ENCODE measurements around the gene CARD19.
"Not testable (repeated sequence)": the region's sequence is repeated elsewhere in the genome, so short reads cannot be mapped to it uniquely, and the experiment has no call there.

CARD19 gene

DNA sequence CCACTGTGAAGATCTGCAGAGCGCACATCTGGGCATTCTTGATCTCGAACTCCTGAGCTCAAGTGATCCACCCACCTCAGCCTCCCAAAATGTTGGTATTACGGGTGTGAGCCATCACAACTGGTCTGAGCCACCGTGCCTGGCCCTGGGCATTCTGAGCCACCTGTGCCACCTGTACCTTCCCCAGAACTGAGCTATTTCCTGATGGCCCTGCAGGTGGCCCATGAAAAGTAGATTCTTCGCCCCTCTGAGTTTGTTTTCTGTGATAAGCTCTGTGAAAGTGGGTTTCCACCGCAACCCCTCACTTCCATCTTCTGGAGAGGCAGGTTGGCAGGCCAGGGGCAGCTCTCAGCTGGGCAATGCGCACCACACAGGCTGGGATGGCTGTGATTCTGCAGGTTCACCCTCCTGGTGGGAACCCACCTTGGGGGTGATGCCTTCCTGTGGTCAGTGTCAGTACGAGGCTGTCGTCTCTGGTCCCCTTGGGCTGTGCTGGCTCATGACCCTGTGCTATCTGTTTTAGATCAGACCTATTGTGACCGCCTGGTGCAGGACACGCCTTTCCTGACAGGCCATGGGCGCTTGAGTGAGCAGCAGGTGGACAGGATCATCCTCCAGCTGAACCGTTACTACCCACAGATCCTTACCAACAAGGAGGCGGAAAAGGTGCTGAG, 11.3 kb downstream of the CARD19 start:
- no peak for DNase-seq (ENCODE audit: low read depth)

DNA sequence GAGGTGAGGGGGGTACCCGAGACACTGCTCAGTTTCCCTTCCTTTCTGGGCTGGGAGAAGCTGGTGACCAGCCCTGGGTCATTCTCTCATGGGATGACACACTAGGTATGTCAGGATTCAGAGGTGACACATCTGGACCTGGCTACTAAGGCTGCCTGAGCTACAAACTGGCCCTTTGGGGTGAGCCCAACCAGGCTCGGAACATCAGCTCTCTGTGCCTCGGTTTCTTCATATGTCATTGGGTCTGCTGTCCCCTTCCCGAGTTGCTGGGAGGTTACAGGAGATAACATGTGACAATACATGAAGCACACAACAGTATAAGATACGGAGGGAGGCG, 11.8 kb downstream of the CARD19 start:
- no peak for DNase-seq (ENCODE audit: low read depth)

DNA sequence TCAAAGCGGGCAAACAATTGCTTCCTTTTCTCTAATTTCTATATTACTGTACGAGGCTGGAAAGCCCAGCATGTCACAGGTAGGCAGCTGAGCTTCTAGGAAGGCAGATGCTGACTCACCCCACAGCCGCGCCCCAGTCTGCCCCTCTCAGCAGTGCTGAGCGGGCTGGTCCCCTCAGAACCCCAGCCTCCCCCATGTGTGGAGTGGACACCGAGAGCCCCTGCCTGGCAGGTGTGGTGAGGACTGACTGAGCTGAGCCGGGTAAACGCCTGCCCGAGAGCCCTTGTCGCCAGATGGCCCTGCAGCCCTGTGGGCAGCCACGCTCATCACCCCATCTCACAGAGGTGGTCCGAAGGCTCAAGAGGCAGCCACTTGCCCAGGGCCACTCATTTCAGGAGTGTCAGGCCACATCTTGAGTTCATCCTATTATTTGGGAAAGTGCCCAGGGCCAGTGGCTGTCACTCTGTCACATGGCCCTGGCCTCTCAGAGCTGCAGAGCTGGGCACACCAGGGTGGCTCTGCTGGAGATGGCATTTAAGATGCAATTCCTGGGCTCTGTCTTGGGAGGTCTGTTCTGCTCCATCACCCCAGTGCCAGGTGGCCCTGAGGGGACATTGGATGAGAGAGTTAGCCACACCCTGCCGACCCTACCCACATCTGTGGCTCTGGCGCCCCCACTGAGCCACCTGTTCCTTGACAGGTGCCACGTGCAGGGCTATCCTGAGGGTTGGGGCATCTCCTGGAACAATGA, 12.4 kb downstream of the CARD19 start:
- peak; percentile 32 for DNase-seq (ENCODE audit: low read depth)

DNA sequence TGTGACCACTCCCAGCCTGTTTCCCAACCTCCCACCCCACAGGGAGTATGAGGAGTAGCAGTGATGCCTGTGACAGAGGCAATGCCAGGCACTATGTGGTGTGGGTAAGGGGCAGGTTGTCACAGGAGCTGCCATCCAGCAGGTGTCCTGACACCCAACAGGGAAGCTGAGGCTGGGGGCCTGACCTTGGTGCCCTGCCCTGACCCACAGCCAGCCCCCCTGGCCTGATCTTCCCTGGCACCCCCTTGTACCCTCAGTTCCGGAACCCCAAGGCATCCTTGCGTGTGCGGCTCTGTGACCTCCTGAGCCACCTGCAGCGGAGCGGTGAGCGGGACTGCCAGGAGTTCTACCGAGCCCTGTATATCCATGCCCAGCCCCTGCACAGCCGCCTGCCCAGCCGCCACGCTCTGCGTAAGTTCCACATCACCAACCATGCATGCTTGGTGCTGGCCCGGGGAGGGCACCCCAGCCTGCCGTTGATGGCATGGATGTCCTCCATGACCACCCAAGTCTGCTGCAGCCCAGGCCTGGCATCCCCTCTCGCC, 14.4 kb downstream of the CARD19 start:
- DNase-seq (ENCODE audit: low read depth) = no peak

DNA sequence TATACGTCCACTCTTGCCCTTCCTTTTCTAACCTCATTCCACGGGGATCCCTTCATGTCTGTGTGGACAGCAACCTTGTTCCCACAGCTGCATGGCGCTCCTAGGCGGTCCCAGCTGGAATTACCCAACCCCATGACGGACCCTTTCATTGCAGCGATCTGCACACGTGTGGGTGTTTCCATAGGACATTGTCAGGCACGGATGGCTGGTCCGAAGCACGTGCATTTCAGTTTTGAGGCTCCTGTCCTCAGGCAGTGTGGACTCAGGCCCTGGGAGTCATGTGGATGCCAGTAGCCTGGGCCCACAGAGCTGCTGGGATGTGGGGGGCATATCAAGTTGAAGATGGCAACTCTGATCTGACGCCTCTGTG, 15.0 kb downstream of the CARD19 start:
- DNase-seq (ENCODE audit: low read depth) = no peak

DNA sequence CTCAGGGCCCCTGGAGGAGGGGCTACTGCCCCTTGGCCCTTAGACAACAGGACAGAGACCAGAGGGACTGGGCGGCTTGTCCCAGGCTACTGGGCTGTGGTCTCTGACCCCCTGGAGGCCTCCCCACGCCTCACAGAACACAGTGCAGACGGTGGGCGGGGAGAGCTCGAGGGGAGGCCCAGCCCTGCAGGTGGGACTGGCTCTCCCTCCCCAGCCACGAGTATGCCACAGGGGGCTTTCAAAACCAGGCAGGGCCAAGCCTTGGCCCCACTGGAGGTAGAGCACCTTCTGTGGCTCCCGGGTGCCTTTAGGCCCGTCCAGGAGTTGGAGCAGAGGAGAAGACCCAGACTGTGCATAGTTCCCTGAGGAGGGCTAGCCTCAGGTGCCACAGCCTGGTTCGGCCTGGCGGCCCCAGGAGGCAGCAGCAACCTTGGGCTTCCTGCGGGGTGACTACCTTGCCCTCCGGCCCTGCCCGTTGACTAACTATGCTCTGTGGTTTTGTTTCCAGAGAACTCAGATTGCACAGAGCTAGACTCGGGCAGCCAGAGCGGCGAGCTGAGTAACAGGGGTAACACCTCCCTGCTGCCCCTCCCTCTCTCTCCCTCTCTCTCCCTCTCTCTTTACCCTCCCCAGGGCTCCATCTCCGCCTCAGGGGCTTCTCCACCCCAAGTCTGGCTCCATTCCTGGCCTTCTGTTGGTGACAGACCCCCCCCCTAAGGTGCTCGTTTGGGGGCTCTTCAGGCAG, 15.5 kb downstream of the CARD19 start:
- DNase-seq (ENCODE audit: low read depth) = no peak

DNA sequence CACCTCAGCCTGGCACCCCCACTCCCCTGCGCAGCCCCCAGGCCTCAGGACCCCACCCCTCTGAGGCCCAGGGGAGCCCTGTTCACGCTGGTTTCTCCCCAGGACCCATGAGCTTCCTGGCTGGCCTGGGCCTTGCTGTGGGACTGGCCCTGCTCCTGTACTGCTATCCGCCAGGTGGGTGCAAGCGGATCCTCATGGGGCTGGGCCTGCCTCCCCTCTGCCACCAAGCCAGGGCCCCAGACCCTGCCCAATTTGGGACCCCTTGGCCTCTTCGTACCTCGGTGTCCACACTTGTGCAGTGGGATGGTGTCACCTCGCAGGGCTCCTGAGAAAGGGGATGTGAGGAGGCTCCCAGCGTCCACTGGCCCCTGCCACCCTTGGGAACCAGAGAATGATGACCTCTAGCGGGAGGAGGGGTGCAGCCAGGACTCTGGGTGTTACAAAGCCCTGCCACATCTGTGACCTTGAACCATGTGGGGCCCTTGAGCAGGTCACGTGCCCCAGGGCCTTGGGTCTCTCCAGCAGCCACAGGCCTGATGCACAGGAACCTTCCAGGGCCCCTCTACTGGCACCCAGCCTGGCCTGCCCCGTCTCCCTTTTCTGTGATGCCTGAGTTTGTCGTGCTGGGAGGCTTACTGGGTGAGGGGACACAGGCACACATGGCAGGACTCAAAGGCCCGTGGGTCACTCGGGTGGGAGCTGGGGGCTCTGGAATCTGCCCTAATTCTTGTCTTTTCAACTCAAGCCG, 16.3 kb downstream of the CARD19 start:
- no peak for DNase-seq (ENCODE audit: low read depth)

DNA sequence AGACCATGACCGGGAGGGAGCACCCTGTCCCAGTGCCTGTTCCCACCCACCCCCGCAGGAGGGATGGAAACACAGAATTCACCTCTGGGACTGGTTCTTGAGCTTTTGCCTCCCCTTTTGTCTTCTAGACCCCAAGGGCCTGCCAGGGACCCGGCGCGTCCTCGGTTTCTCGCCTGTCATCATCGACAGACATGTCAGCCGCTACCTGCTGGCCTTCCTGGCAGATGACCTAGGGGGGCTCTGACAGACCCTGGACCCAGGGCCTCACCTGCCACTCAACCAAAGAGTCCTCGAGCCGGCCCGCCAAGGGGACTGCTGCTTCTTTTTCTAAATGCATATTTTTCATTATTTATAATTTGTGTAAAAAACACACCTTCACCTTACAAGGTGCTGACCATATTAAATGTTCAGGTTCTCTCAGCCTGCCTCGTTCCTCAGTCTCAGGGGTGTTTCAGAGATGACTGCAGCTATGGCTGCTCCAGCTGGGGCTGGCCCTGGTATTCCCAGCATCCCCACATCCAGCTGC, 16.9 kb downstream of the CARD19 start:
- no peak for DNase-seq (ENCODE audit: low read depth)

DNA sequence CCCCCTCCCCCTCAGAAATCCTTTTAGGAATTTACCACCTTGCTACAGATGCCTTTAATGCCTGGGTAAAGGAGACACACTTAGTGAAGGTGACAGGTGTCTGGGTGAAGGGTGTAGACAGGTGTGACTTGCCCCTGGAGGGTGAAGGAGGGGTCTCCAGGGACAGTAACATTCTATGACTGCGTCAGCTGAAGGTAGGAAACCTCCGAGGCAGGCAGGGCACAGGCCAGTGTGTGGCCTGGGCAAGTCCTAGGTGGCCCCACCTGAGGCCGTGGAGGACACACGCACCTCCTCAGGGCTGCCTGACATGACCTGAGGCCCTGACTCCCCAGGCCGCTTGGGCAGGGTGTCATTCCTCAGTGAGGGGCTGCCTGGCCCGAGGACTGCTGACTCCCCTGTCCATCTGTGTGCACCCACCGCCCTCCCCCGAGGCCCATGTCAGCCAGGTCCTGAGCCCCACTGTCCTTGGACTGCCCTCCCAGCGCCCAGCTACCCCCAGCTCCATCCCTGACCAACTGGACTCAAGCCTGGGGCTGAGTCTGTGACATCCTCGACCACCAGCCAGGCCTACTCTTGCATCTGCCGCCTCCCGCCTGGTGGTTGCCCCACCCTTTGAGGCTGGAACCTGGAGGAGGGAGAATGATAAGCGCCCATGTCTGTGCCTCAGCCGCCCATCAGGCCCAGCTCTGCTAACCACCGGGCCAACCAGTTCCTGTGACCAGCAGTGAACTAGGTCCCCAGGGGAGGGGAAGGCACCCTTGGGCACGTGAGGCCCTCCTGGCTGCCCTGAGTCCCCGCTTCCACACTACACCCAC, 18.4 kb downstream of the CARD19 start:
- DNase-seq (ENCODE audit: low read depth) = no peak

DNA sequence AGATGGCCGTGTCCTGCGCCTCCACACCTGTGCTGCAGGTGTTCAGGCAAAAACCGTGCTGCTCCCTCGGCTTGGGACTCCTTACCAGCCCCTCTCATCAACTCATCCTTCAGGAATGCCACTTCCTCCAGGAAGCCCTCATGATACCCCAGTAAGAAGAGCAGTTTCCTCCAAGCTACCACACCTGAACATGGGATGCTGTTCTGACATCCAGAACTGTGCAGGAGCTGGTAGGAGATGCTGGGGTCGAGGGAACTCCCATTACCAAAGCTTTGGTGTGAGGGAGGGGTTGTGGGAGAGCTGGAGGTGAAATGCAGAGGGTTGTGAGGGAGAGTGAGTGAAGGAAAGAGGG, 18.9 kb downstream of the CARD19 start:
- DNase-seq (ENCODE audit: low read depth) = no peak

DNA sequence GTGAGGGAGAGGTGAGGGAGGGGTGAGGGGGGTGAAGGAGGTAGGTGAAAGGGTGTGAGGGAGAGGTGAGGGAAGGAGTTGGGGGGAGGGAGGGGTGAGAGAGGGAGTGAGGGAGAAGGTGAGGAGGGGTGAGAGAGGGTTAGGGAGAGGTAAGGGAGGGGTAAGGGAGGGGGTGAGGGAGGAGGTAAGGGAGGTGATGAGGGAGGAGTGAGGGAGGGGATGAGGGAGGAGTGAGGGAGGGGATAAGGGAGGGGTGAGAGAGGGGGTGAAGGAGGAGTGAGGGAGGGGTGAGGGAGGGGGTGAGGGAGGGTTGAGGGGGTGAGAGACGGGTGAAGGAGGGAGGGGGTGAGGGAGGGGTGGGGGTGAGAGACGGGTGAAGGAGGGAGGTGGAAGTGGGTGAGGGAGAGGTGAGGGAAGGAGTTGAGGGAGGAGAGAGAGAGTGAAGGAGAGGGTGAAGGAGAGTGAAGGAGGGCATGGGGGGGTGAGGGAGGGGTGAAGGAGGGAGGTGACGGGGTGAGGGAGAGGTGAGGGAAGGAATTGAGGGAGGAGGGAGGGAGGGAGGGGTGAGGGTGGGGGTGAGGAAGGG, 19.6 kb downstream of the CARD19 start:
- no peak for DNase-seq (ENCODE audit: low read depth)

DNA sequence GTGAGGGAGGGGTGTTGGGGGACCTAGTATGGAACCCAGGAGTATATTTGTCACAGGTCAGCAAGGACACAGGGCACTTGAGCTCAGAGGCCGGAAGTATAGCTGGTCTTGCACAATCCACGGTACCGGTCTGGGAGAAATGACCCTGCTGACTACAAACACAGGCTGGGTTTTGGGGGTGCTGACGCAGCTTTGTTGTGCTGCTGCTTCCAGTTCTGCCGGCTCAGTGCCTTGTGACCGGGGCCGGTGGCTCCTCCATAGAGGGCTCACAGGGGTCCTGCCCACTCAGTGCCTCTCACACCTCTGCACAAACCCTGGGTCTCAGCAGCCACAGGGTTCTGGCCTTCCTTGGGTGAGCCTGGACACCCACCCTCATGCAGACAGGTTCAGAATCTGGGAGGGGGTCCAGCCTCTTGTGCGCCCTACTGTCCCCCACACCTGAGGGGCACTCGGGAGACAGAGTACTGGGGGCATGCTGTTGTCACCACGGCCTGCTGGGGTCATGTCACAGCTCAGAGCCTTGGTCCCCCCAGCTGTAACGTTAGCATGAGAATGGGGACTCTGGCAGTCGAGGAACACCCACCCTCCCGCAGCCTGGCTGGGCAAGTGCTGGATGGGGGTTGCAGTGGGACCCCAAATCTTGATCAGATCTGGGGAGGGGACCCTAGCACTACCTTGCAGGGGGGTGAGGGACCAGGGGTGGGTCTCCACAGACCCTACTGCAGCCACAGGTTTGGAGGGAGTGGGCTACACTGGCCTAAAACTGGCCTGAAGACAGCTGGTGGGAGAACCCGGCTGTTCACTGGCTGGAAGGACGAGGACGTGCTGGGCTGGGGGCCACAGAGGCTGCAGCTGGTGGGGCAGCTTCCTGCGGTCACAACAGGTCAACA, 20.3 kb downstream of the CARD19 start:
- no peak for DNase-seq (ENCODE audit: low read depth)

DNA sequence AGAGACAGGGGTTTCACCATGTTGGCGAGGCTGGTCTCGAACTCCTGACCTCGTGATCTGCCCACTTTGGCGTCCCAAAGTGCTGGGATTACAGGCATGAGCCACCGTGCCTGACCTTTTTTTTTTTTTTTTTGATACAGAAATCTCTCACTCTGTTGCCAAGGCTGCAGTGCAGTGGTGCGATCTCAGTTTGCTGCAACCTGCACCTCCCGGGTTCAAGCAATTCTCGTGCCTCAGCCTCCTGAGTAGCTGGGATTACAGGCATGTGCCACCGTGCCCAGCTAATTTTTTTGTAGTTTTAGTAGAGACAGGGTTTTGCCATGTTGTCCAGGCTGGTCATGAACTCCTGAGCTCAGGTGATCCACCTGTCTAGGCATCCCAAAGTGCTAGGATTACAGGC, 21.5 kb downstream of the CARD19 start:
- DNase-seq (ENCODE audit: low read depth) = not testable (repeated sequence)

DNA sequence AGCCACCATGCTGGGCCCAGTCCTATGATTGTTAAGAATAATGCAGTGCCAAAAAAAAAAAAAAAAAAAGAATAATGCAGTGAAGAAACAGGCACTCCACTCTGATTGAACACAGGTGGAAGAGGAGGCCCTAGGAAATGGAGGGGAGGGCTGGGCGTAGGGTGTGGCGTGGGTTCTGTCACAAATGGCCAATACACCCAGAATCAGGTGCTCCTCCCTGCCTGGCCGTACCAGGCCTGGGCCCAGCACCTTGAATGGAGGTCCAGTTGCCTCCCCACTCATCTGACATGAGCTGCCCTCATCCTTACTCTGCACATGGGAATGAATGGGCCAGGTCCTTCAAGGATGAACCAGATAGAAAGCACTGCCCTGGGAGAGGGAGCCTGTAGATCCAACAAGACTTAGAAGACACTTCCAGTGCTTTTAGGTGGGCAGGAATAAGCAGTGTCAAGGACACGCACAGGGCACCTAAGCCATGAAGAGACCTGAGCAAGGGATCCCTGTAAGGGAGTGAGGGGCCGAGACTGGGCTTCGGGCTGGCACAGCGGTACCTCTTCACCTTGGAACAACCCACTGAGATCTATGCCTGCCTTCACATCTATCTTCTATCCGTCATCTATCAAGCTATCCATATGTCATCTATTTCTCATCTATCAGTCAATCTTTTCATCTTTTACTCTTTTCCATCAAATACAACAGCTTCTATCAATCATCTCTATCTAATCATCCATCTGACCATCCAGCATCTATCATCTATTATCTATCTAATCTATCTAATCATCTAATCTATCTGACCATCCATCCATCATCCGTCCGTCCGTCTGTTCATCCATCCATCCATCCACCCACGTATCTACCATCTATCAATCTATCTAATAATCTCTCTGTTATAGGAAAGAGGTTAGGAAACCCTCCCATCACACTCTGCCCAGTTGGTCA, 22.2 kb downstream of the CARD19 start:
- DNase-seq (ENCODE audit: low read depth) = no peak

DNA sequence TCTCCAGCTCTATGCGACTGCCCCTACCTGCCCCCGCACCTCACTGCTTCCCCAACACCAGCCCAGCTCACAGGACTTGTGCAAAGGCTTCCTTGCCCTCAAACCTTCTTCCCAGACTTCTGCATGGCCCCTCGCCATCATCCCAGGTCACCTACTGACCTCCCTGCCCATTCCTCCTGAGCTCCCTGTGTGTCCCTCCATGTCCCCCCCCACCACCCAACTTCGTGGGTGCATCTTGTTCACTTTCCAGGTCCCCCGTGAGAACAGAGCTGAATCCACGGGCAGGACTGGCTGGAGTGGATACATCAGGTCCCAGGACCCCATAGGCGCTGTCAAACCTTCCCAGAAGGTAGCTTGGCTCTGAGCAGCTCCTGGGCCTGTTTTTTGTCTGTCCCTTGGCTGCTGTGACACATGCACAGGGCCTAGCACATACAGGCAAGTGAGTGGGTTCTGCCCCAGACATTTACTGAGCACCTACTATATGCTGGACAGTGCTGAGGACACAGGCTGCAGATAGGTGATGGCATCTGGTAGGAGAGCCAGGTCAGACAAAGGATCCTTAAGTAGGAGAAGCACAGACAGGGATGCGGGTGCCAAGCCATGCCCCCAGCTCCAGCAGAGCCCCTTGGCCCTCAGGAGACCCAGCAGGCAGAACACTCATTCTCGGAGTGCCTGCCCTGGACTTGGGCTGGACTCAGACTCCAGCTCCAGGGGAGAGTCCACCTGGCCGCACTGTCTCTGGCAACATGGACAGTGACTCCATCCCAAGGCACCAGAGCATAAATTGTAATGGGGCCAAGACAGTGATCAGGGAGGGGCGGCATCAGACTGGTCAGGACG, 23.1 kb downstream of the CARD19 start:
- DNase-seq (ENCODE audit: low read depth) = no peak

DNA sequence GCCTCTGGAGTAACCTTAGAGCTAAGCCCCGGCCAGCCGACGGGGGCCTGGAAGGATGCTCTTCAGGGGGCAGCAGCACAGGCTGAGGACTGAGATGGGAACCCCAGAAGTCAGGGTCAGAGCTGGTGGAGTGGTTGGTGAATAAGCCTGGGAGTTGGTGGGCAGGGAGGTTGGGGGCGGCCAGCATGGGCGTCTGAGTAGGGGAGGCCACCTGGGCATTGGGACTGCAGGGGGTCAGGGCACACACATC, 23.6 kb downstream of the CARD19 start:
- no peak for DNase-seq (ENCODE audit: low read depth)

DNA sequence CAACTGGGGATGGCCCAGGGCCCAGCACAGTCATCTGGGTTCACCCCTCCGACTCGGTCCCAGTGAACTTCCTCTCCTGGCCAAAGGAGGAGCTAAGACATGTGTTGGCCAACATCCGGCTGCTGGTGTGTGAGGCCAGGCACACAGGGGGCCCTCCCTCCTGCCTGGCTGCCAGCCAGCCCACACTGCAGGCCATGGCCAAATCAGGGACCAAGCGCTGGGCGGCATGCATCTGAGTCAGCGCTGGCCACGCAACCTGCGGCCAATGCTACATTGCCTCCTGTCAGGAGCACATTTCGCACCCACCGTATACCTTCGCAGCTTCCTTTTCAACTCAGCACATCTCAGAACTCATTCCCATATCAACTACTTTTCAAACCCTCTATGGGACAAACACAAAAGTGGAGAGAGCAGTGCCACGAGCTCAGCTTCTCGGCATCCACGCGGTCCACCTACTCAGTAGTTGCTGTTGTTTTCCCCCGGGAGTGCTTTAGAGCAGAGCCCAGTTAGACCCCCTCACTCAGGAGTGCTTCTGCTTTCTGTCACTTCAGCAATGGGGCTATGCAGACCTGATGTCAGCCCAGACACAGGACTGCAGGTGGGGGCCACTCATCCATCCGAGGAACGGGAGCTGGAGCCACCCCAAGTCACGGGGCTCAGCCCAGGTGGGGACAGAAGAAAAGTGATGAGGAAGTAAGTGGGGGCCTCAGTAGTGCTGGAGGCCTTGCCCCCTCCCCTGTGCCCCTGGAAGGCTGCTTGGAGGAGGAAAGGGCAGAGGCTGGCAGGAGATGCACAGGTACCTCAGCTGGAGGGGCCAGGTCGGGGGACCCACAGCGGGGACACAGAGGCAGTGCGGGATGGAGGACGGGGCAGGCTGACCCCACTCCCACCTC, 24.2 kb downstream of the CARD19 start:
- DNase-seq (ENCODE audit: low read depth) = no peak
